ENCODE measurements around the gene GPR162. TPM values are rescaled to one million over a fixed set of nuclear protein-coding genes. Genes with fewer than 3 reads are reported as not detected.

Gene GPR162
- total RNA-seq, 2 experiments from 2014 or later: not detected

DNA sequence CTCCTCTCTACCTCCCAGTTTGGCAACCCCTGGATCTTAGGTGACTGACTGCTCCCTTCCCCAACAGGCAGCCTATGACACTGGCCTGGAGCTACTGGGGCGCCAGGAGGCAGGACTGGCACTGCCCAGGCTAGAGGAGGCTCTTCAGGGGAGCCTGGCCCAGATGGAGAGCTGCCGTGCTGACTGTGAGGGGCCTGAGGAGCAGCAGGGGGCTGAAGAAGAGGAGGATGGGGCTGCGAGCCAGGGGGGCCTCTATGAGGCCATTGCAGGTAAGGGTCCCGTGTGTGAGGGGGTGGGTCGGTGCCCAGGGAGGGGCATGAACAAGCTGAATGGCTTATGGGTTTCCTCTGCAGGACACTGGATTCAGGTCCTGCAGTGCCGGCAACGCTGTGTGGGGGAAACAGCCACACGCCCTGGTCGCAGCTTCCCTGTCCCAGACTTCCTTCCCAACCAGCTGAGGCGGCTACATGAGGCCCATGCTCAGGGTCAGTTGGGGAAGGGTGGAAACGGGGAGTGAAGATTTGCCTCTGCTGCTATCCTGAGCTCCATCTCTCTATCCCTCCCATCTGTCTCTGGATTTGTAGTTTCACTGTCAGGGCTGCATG, 8.8 kb downstream of the GPR162 start:
- H3K4me2 ChIP-seq (ENCODE audit: low read length): no peak overlapping the region
- POLR2A ChIA-PET: interaction anchor here (1.0 to 1.2 kb wide), 2 partner anchors 9 to 17 kb away, joined by 3 to 5 read pairs; no protein-coding TSS in a partner anchor
- peaks cover 26% of the 10 kb centered on the region for H3K4me1 ChIP-seq (ENCODE audit: insufficient read depth, low read length, poor library complexity, severe bottlenecking)
- no peaks in the 10 kb centered on the region for H3K36me3 ChIP-seq (ENCODE audit: insufficient read depth, low read length)
- H3K9me2 ChIP-seq (ENCODE audit: insufficient read depth, low read length): no peaks in the 10 kb centered on the region
- CTCF ChIA-PET (ENCODE audit: unreplicated experiment): interaction anchor here (1.1 to 1.3 kb wide), 2 partner anchors 9 to 47 kb away, joined by 4 to 5 read pairs; no protein-coding TSS in a partner anchor
- TF ChIP-seq, protein P1, sequence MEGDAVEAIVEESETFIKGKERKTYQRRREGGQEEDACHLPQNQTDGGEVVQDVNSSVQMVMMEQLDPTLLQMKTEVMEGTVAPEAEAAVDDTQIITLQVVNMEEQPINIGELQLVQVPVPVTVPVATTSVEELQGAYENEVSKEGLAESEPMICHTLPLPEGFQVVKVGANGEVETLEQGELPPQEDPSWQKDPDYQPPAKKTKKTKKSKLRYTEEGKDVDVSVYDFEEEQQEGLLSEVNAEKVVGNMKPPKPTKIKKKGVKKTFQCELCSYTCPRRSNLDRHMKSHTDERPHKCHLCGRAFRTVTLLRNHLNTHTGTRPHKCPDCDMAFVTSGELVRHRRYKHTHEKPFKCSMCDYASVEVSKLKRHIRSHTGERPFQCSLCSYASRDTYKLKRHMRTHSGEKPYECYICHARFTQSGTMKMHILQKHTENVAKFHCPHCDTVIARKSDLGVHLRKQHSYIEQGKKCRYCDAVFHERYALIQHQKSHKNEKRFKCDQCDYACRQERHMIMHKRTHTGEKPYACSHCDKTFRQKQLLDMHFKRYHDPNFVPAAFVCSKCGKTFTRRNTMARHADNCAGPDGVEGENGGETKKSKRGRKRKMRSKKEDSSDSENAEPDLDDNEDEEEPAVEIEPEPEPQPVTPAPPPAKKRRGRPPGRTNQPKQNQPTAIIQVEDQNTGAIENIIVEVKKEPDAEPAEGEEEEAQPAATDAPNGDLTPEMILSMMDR (conservative IDR thresholded peaks at IDR 0.05; ENCODE audit: low read length): no peak
- TF ChIP-seq EZH2phosphoT487 (IDR thresholded peaks at IDR 0.05; ENCODE audit: borderline replicate concordance, low read depth, low read length): no peak
- H3K9me3 ChIP-seq (ENCODE audit: low read length): no peaks in the 10 kb centered on the region
- H3K4me3 ChIP-seq (ENCODE audit: low read depth, low read length, poor library complexity, severe bottlenecking): no peak overlapping the region
- no TSS peak for BruUV-seq (replicated peaks)
- DNase-seq (ENCODE audit: low spot score): no peak
- H3K79me2 ChIP-seq (ENCODE audit: insufficient read depth, low read depth, low read length): no peaks in the 10 kb centered on the region
- no peaks in the 10 kb centered on the region for H4K20me1 ChIP-seq (ENCODE audit: insufficient read depth, low read length)
- no peak overlapping the region for H3K27ac ChIP-seq (ENCODE audit: low read depth, low read length, poor library complexity, severe bottlenecking)
- intact Hi-C loops (cut with micrococcal nuclease; ENCODE audit: unreplicated experiment): no loop called here
- H2AFZ ChIP-seq (ENCODE audit: low read length): no peak overlapping the region

GRCh38 chr12:6830999-6831398, 9.4 kb downstream of the GPR162 start:
- H3K4me2 ChIP-seq (ENCODE audit: low read length): no peak overlapping the region
- no TSS peak for BruUV-seq (replicated peaks)
- no peak overlapping the region for H2AFZ ChIP-seq (ENCODE audit: low read length)
- H3K27ac ChIP-seq (ENCODE audit: low read depth, low read length, poor library complexity, severe bottlenecking): no peak overlapping the region
- POLR2A ChIA-PET: interaction anchor here (1.2 kb wide), 1 partner anchor 18 kb away, joined by 5 read pairs; no protein-coding TSS in a partner anchor
- no peak for DNase-seq (ENCODE audit: low spot score)
- CTCF ChIA-PET (ENCODE audit: unreplicated experiment): interaction anchor here (1.3 kb wide), 1 partner anchor 9 kb away, joined by 5 read pairs; no protein-coding TSS in a partner anchor
- H4K20me1 ChIP-seq (ENCODE audit: insufficient read depth, low read length): no peaks in the 10 kb centered on the region
- H3K36me3 ChIP-seq (ENCODE audit: insufficient read depth, low read length): no peaks in the 10 kb centered on the region
- peaks cover 26% of the 10 kb centered on the region for H3K4me1 ChIP-seq (ENCODE audit: insufficient read depth, low read length, poor library complexity, severe bottlenecking)
- H3K9me2 ChIP-seq (ENCODE audit: insufficient read depth, low read length): no peaks in the 10 kb centered on the region
- H3K79me2 ChIP-seq (ENCODE audit: insufficient read depth, low read depth, low read length): no peaks in the 10 kb centered on the region
- no peak overlapping the region for H3K4me3 ChIP-seq (ENCODE audit: low read depth, low read length, poor library complexity, severe bottlenecking)
- no peaks in the 10 kb centered on the region for H3K9me3 ChIP-seq (ENCODE audit: low read length)
- TF ChIP-seq, protein P1 (conservative IDR thresholded peaks at IDR 0.05; ENCODE audit: low read length): no peak
- TF ChIP-seq EZH2phosphoT487 (IDR thresholded peaks at IDR 0.05; ENCODE audit: borderline replicate concordance, low read depth, low read length): no peak
- intact Hi-C loops (cut with micrococcal nuclease; ENCODE audit: unreplicated experiment): no loop called here

DNA sequence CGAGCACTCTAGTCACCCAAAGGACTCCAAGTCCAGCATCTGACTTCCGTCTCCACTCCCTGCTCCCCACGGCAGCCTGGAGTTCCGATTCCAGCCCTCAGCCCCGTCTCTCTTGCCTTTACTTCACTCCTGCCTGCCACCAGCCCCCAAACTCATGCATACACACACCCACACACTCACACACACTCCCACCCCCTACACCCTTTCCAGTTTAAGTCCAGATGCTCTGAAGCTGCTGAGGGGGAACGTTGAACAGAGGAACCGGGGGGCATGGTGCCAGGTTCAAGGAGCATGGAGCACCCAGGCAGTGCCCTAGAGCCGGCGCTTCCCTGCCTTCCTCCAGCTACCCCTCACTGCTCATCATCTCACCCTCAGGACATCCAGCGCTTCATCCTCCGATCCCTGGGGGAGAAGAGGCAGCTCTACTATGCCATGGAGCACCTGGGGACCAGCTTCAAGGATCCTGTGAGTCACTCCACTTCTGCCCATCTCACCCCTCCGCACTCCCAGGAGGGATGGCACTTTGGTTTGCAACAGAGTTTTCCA, 9.9 kb downstream of the GPR162 start:
- peaks cover 26% of the 10 kb centered on the region for H3K4me1 ChIP-seq (ENCODE audit: insufficient read depth, low read length, poor library complexity, severe bottlenecking)
- intact Hi-C loops (cut with micrococcal nuclease; ENCODE audit: unreplicated experiment): no loop called here
- no peak for DNase-seq (ENCODE audit: low spot score)
- no peaks in the 10 kb centered on the region for H3K36me3 ChIP-seq (ENCODE audit: insufficient read depth, low read length)
- H3K79me2 ChIP-seq (ENCODE audit: insufficient read depth, low read depth, low read length): no peaks in the 10 kb centered on the region
- BruUV-seq (replicated peaks): no TSS peak
- H2AFZ ChIP-seq (ENCODE audit: low read length): no peak overlapping the region
- CTCF ChIA-PET (ENCODE audit: unreplicated experiment): no interaction called here
- no peak overlapping the region for H3K4me2 ChIP-seq (ENCODE audit: low read length)
- no peak overlapping the region for H3K27ac ChIP-seq (ENCODE audit: low read depth, low read length, poor library complexity, severe bottlenecking)
- no peaks in the 10 kb centered on the region for H4K20me1 ChIP-seq (ENCODE audit: insufficient read depth, low read length)
- H3K9me2 ChIP-seq (ENCODE audit: insufficient read depth, low read length): no peaks in the 10 kb centered on the region
- POLR2A ChIA-PET: interaction anchor here (0.9 kb wide), 1 partner anchor 8 kb away, joined by 5 read pairs; no protein-coding TSS in a partner anchor
- no peak overlapping the region for H3K4me3 ChIP-seq (ENCODE audit: low read depth, low read length, poor library complexity, severe bottlenecking)
- no peak for TF ChIP-seq EZH2phosphoT487 (IDR thresholded peaks at IDR 0.05; ENCODE audit: borderline replicate concordance, low read depth, low read length)
- TF ChIP-seq, protein P1 (conservative IDR thresholded peaks at IDR 0.05; ENCODE audit: low read length): no peak
- H3K9me3 ChIP-seq (ENCODE audit: low read length): no peaks in the 10 kb centered on the region
